ENCODE results near the gene WDR27.

The WDR27 gene

GRCh38 chr6:169500688-169501087, 201.1 kb downstream of the WDR27 start:
- TF ChIP-seq, protein P1, sequence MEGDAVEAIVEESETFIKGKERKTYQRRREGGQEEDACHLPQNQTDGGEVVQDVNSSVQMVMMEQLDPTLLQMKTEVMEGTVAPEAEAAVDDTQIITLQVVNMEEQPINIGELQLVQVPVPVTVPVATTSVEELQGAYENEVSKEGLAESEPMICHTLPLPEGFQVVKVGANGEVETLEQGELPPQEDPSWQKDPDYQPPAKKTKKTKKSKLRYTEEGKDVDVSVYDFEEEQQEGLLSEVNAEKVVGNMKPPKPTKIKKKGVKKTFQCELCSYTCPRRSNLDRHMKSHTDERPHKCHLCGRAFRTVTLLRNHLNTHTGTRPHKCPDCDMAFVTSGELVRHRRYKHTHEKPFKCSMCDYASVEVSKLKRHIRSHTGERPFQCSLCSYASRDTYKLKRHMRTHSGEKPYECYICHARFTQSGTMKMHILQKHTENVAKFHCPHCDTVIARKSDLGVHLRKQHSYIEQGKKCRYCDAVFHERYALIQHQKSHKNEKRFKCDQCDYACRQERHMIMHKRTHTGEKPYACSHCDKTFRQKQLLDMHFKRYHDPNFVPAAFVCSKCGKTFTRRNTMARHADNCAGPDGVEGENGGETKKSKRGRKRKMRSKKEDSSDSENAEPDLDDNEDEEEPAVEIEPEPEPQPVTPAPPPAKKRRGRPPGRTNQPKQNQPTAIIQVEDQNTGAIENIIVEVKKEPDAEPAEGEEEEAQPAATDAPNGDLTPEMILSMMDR (conservative IDR thresholded peaks at IDR 0.05): no peak
- H3K27ac ChIP-seq: no peak overlapping the region

GRCh38 chr6:169499848-169500247, 202.0 kb downstream of the WDR27 start:
- TF ChIP-seq, protein P1 (conservative IDR thresholded peaks at IDR 0.05): no peak
- no peak overlapping the region for H3K27ac ChIP-seq

DNA sequence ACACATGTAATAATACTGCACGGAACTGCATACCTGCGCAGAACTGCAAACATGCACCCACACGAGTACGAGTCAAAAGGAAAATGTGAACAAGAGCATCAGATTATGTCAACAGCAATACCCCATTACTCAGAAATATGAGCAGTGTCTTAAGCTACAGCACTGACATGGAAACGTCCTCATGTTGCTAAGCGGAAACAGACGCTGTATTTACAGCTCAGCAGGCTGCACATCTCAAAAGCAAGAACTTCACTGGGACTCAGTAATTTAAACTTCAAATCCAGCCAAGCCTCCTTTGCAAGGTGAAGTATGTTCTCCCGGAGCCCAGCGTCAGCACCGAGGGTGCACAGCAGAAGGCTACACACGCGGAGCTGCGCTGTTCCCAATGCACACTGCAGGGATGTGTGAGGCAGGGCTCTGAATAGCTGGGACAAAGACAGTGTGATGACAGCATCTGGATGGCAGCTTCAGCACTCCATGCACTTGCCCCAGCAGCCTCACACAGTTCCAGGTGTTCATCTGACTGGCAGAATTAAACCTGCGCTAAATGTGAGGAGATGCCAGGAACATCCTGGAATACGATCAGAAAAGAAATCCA, 202.8 kb downstream of the WDR27 start:
- TF ChIP-seq, protein P1 (conservative IDR thresholded peaks at IDR 0.05): no peak
- no peak overlapping the region for H3K27ac ChIP-seq

DNA sequence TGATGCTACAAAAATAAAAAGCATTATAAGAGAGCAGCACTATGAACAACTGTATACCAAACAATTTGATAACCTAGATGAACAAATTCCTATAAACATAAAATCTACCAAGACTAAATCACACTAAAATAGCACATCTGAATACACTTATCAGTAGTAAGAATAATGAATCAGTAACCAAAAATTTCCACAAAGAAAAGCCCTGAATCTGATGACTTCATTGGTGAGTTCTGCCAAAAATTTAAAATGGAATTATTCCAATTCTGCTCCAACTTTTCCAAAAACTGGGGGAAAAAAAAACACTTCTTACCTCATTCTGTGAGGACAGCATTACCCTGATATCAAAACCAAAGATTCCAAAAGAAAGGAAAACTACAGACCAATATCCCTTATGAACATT, 206.2 kb downstream of the WDR27 start:
- H3K27ac ChIP-seq: no peak overlapping the region
- TF ChIP-seq, protein P1 (conservative IDR thresholded peaks at IDR 0.05): no peak

DNA sequence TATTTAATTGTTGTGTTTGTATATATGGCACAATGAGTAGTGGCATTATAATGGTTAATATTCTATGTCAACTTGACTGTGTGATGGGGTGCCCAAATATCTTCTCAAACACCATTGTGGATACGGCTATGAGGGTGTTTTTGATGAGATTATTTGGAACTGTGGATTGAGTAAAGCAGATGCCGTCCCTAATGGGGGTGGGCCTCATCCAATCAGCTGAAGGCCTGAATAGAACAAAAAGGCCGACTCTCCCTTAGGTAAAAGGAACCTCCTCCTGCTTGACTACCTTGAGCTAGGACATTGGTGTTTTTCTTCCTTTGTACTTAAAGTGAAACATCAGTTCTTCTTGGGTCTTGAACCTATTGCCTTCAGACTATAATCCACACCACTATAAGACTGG, 207.8 kb downstream of the WDR27 start:
- TF ChIP-seq, protein P1 (conservative IDR thresholded peaks at IDR 0.05): no peak
- H3K27ac ChIP-seq: no peak overlapping the region

- TF ChIP-seq, protein P1 (conservative IDR thresholded peaks at IDR 0.05): no peak
- H3K27ac ChIP-seq: no peak overlapping the region
Measured at GRCh38 chr6:169491482-169491881, 210.3 kb downstream of the WDR27 start.

- H3K27ac ChIP-seq: no peak overlapping the region
- TF ChIP-seq, protein P1 (conservative IDR thresholded peaks at IDR 0.05): no peak
Measured at GRCh38 chr6:169490830-169491229, 211.0 kb downstream of the WDR27 start.
